H1 (cell line): Measurements from ENCODE around the gene CYB5R2. TPM values are rescaled to one million over a fixed set of nuclear protein-coding genes. Genes with fewer than 3 reads are reported as not detected.

Experiments used
- CTCF ChIA-PET: fragments of 300-600 bp; sonication (Branson Sonifier 250); formaldehyde crosslinking; loops from one replicate; lab custom pipeline; 2021; ENCODE audit not compliant: partially characterized antibody; lab: Charles Lee
- POLR2A ChIA-PET: fragments of 300-600 bp; sonication (Branson Sonifier 250); formaldehyde crosslinking; loops from one replicate; lab custom pipeline; 2021; ENCODE audit warnings: inconsistent platforms; ENCODE audit not compliant: partially characterized antibody; lab: Charles Lee
- DNase-seq, 2 experiments: peaks; one replicate each; pipeline versions ENCODE4 v3.0.0 to v3.0.0-alpha.2; 2010 to 2022; ENCODE audit warnings: low spot score in 2 of 2, low read depth in 1 of 2, mixed read lengths in 1 of 2
- FAIRE-seq: peaks from 2 replicates; lab custom pipeline; 2011; peaks lifted over from hg19 to GRCh38; lab: Jason Lieb, UNC
- H2AFZ ChIP-seq: 2 replicates; pipeline ENCODE4 v1.8.1; 2012; ENCODE audit warnings: low read length, inconsistent platforms
- H2AK5ac ChIP-seq: 2 replicates; pipeline ENCODE4 v1.6.1; 2013; ENCODE audit warnings: low read depth, low read length
- H2BK120ac ChIP-seq: replicated peaks from 2 replicates; pipeline ENCODE3; 2013; ENCODE audit warnings: low read depth, low read length, inconsistent platforms
- H2BK12ac ChIP-seq: 2 replicates; pipeline ENCODE4 v1.6.1; 2013; ENCODE audit warnings: low read depth, low read length
- H2BK15ac ChIP-seq: 2 replicates; pipeline ENCODE4 v1.6.1; 2013; ENCODE audit warnings: low read length
- H2BK20ac ChIP-seq: 2 replicates; pipeline ENCODE4 v1.6.1; 2013; ENCODE audit warnings: low read length
- H2BK5ac ChIP-seq: 2 replicates; pipeline ENCODE4 v1.6.1; 2013; ENCODE audit warnings: low read depth, low read length
- H3K14ac ChIP-seq: 2 replicates; pipeline ENCODE4 v1.6.1; 2013; ENCODE audit warnings: inconsistent platforms; ENCODE audit not compliant: insufficient read length
- H3K18ac ChIP-seq: 2 replicates; pipeline ENCODE4 v1.6.1; 2013; ENCODE audit warnings: low read length; ENCODE audit errors: extremely low read depth
- H3K23ac ChIP-seq: 2 replicates; pipeline ENCODE4 v1.6.1; 2013; ENCODE audit warnings: inconsistent platforms; ENCODE audit not compliant: insufficient read length
- H3K23me2 ChIP-seq: 2 replicates; pipeline ENCODE4 v1.6.1; 2013; ENCODE audit warnings: low read depth, low read length
- H3K27ac ChIP-seq: 2 replicates; pipeline ENCODE4 v1.6.1; 2011; ENCODE audit warnings: low read depth, low read length, inconsistent platforms
- H3K27me3 ChIP-seq, 4 experiments: replicated peaks in 1 of 4; 1 replicate in 1 of 4; 2 replicates in 3 of 4; pipeline versions ENCODE4 v1.6.1 to v1.8.1; 2011 to 2013; ENCODE audit warnings: low read length in 3 of 4, mild to moderate bottlenecking in 3 of 4, inconsistent platforms in 2 of 4, mixed read lengths in 2 of 4, moderate library complexity in 1 of 4; ENCODE audit not compliant: control insufficient read depth in 3 of 4, insufficient read depth in 3 of 4; ENCODE audit errors: extremely low read depth in 1 of 4
- H3K36me3 ChIP-seq, 4 experiments: 2 replicates each; pipeline versions ENCODE4 v1.6.1 to v1.8.1; 2011 to 2013; ENCODE audit warnings: mild to moderate bottlenecking in 4 of 4, low read length in 3 of 4, moderate library complexity in 2 of 4, control low read depth in 1 of 4, inconsistent platforms in 1 of 4; ENCODE audit not compliant: insufficient read depth in 4 of 4, control insufficient read depth in 2 of 4
- H3K4ac ChIP-seq: replicated peaks from 2 replicates; pipeline ENCODE3; 2013; ENCODE audit warnings: low read length, low read depth, mixed read lengths, inconsistent platforms; ENCODE audit not compliant: insufficient read length
- H3K4me1 ChIP-seq, 4 experiments: replicated peaks in 1 of 4; 1 replicate in 1 of 4; 2 replicates in 3 of 4; pipeline versions ENCODE4 v1.6.1 to v1.8.1; 2011 to 2013; ENCODE audit warnings: low read length in 3 of 4, inconsistent platforms in 2 of 4, mixed read lengths in 1 of 4; ENCODE audit not compliant: insufficient read depth in 4 of 4, control insufficient read depth in 3 of 4
- H3K4me2 ChIP-seq, 2 experiments: 2 replicates each; pipeline versions ENCODE4 v1.6.1 to v1.8.1; 2011 to 2013; ENCODE audit warnings: low read depth in 2 of 2, low read length in 2 of 2, control low read depth in 1 of 2, inconsistent platforms in 1 of 2, mild to moderate bottlenecking in 1 of 2; ENCODE audit not compliant: insufficient read depth in 1 of 2
- H3K4me3 ChIP-seq, 4 experiments: fragments of 200-600, 300-600 bp in 1 of 4; sonication (generic), shearing (Covaris generic), sonication (Bioruptor Twin) in 1 of 4; 2 replicates each; pipeline versions ENCODE4 v1.5.1 to v1.8.1; 2011 to 2016; ENCODE audit warnings: low read length in 4 of 4, low read depth in 3 of 4, control low read depth in 2 of 4, inconsistent platforms in 2 of 4, mild to moderate bottlenecking in 2 of 4, mixed read lengths in 1 of 4, moderate library complexity in 1 of 4; ENCODE audit not compliant: insufficient read depth in 2 of 4; ENCODE audit errors: extremely low read depth in 1 of 4
- H3K56ac ChIP-seq: replicated peaks from 2 replicates; pipeline ENCODE3; 2013; ENCODE audit warnings: low read depth, mild to moderate bottlenecking, mixed read lengths, low read length, inconsistent platforms; ENCODE audit not compliant: insufficient read length
- H3K79me1 ChIP-seq: 2 replicates; pipeline ENCODE4 v1.6.1; 2013; ENCODE audit warnings: low read depth, low read length, control low read depth
- H3K79me2 ChIP-seq, 2 experiments: 2 replicates each; pipeline versions ENCODE4 v1.6.1 to v1.8.1; 2012 to 2013; ENCODE audit warnings: low read length in 2 of 2, mild to moderate bottlenecking in 2 of 2, inconsistent platforms in 1 of 2; ENCODE audit not compliant: insufficient read depth in 2 of 2, control insufficient read depth in 1 of 2
- H3K9ac ChIP-seq, 4 experiments: replicated peaks in 1 of 4; 1 replicate in 1 of 4; 2 replicates in 3 of 4; pipeline versions ENCODE4 v1.6.1 to v1.8.1; 2011 to 2013; ENCODE audit warnings: low read depth in 3 of 4, low read length in 3 of 4, control low read depth in 2 of 4, mild to moderate bottlenecking in 2 of 4, moderate library complexity in 2 of 4, inconsistent platforms in 1 of 4; ENCODE audit errors: extremely low read depth in 1 of 4
- H3K9me3 ChIP-seq, 2 experiments: 2 replicates each; pipeline versions ENCODE4 v1.6.1 to v1.8.1; 2012 to 2013; ENCODE audit warnings: mild to moderate bottlenecking in 2 of 2, moderate library complexity in 2 of 2, control low read depth in 1 of 2, inconsistent platforms in 1 of 2, low read depth in 1 of 2, low read length in 1 of 2, mixed read lengths in 1 of 2; ENCODE audit not compliant: insufficient read depth in 2 of 2
- H4K20me1 ChIP-seq, 2 experiments: replicated peaks in 1 of 2; 2 replicates each; pipeline versions ENCODE3 to v1.8.1; 2011 to 2013; ENCODE audit warnings: inconsistent platforms in 2 of 2, low read length in 2 of 2, mild to moderate bottlenecking in 1 of 2; ENCODE audit not compliant: insufficient read depth in 2 of 2, control insufficient read depth in 1 of 2
- H4K5ac ChIP-seq: 2 replicates; pipeline ENCODE4 v1.6.1; 2013; ENCODE audit warnings: low read length, low read depth, mixed read lengths, inconsistent platforms; ENCODE audit not compliant: insufficient read length
- H4K8ac ChIP-seq: 2 replicates; pipeline ENCODE4 v1.8.0; 2013; ENCODE audit warnings: mild to moderate bottlenecking, moderate library complexity, low read length, inconsistent platforms; ENCODE audit not compliant: insufficient read depth; ENCODE audit errors: extremely low read depth
- H4K91ac ChIP-seq: replicated peaks from 2 replicates; pipeline ENCODE3; 2013; ENCODE audit warnings: low read length, mixed read lengths, inconsistent platforms; ENCODE audit not compliant: insufficient read length
- CBX5 ChIP-seq: fragments of 300-800, 300-1000 bp; sonication (generic); IDR thresholded peaks from 2 replicates; pipeline ENCODE4 v1.7.1; 2016; ENCODE audit warnings: antibody characterized with exemption, low read length, low read depth
- CBX8 ChIP-seq: fragments of 300-800, 300-1000 bp; sonication (generic); IDR thresholded peaks from 2 replicates; pipeline ENCODE4 v1.7.1; 2016; ENCODE audit warnings: low read depth, low read length, borderline replicate concordance
- GABPA ChIP-seq: IDR thresholded peaks from 2 replicates; pipeline ENCODE4 v1.6.1; 2011; ENCODE audit warnings: mild to moderate bottlenecking, low read length, moderate library complexity, borderline replicate concordance; ENCODE audit not compliant: insufficient read depth
- JUN ChIP-seq: IDR thresholded peaks from 2 replicates; pipeline ENCODE4 v1.6.1; 2011; ENCODE audit warnings: low read depth, mild to moderate bottlenecking, improper control_type of control experiment, low read length
- JUND ChIP-seq: IDR thresholded peaks from 2 replicates; pipeline ENCODE4 v1.6.1; 2011; ENCODE audit warnings: mild to moderate bottlenecking, improper control_type of control experiment, low read length
- KDM1A ChIP-seq: fragments of 200-600, 300-600 bp; sonication (generic); IDR thresholded peaks from 2 replicates; pipeline ENCODE4 v1.7.1; 2016; ENCODE audit warnings: mild to moderate bottlenecking, low read length, borderline replicate concordance
- POLR2A ChIP-seq, 2 experiments: IDR thresholded peaks; 1 replicate in 1 of 2; 2 replicates in 1 of 2; pipeline ENCODE4 v1.6.1; 2011; ENCODE audit warnings: low read depth in 2 of 2, low read length in 2 of 2, mild to moderate bottlenecking in 2 of 2; ENCODE audit errors: control extremely low read depth in 1 of 2
- RNF2 ChIP-seq: fragments of 200-900, 300-1000 bp; sonication (generic); IDR thresholded peaks from 2 replicates; pipeline ENCODE4 v1.7.1; 2016; ENCODE audit warnings: borderline replicate concordance, low read depth, mild to moderate bottlenecking, antibody characterized with exemption, low read length; ENCODE audit not compliant: poor library complexity, severe bottlenecking; ENCODE audit errors: missing control alignments
- SP4 ChIP-seq: IDR thresholded peaks from 2 replicates; pipeline ENCODE4 v1.6.1; 2012; ENCODE audit warnings: low read length, inconsistent platforms
- SRF ChIP-seq: IDR thresholded peaks from 2 replicates; pipeline ENCODE4 v1.6.1; 2011; ENCODE audit warnings: mild to moderate bottlenecking, low read depth, low read length, moderate library complexity
- TCF12 ChIP-seq: IDR thresholded peaks from 2 replicates; pipeline ENCODE4 v1.6.1; 2011; ENCODE audit warnings: low read depth, mild to moderate bottlenecking, low read length
- ZNF274 ChIP-seq: IDR thresholded peaks from 2 replicates; pipeline ENCODE4 v1.7.0; 2012; ENCODE audit warnings: low read length, borderline replicate concordance; ENCODE audit errors: extremely low read depth
- WGBS, 2 experiments: shearing (Covaris generic) in 1 of 2; methylation state at CpG; one replicate each; pipeline versions ENCODE4 v1.1.6 to v1.1.7; 2013 to 2015; ENCODE audit warnings: low lambda C conversion rate in 2 of 2, mixed read lengths in 2 of 2, inconsistent platforms in 1 of 2, low coverage in 1 of 2, missing lambda C conversion rate in 1 of 2; ENCODE audit not compliant: insufficient replicate concordance in 2 of 2, insufficient coverage in 1 of 2, insufficient read length in 1 of 2; ENCODE audit errors: extremely low coverage in 1 of 2, missing lambda C conversion rate in 1 of 2; 5-methylcytosine and 5-hydroxymethylcytosine counted together
- polyA plus RNA-seq, 7 experiments: library from polyadenylated mRNA; depleted of rRNA in 3 of 7; stranded (reverse) in 5 of 7; unstranded in 2 of 7; fragments of >200 nt in 5 of 7; fragments of 200-250 nt in 2 of 7; gene quantifications; 1 replicate in 5 of 7; 2 replicates in 1 of 7; 4 replicates in 1 of 7; pipeline versions ENCODE4 v1.2.1 to v1.2.3, GENCODE V29; 2011 to 2013; ENCODE audit warnings: missing spikeins in 2 of 7, mixed read lengths in 2 of 7
- total RNA-seq: library from RNA; stranded (reverse); fragmentation: NEBNext Ultra II Directional; extraction: Animal tissue kit (Norgen Biotek cat#: 25700); gene quantifications from 2 replicates; pipeline ENCODE4 v1.2.1, GENCODE V29; 2021
- TF ChIP-seq, protein P1 (sequence below): IDR thresholded peaks from 2 replicates; pipeline ENCODE4 v1.6.1; 2012; ENCODE audit warnings: inconsistent platforms

Gene CYB5R2
- total and polyA plus RNA-seq, 2 of the 8 experiments (the other 6 are each of a cell fraction or from before 2014, with no cell fraction given), result 53.0 to 55.9 TPM

DNA sequence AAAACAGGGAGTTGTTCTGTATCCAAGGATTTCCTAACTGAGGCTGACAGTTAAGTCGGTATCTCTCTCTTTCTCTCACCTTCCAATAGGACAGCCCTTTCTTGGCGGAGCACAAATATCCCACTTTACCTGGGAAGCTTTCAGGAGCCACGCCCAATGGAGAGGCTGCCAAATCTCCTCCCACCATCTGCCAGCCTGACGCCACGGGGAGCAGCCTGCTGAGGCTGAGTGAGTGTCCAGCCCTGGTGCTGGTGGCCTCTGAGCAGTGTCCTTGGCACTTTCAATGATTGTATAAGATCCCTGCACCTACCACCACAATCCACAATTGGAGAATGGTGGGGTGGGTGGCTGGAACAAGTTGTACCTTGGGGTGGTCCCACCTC is 33.7 kb downstream of the CYB5R2 start:
- no peaks in the 10 kb centered on the region for H3K79me1 ChIP-seq
- no peak overlapping the region for H2BK120ac ChIP-seq
- no peak overlapping the region for H2BK15ac ChIP-seq
- H4K20me1 ChIP-seq, result no peaks in the 10 kb centered on the region
- no peak overlapping the region for H3K27ac ChIP-seq
- no peak overlapping the region for H2BK20ac ChIP-seq
- no peaks in the 10 kb centered on the region for H3K27me3 ChIP-seq
- H3K9ac ChIP-seq, result no peak overlapping the region
- H4K8ac ChIP-seq, result no peak overlapping the region
- WGBS, 2 experiments, result 76% methylated on average over 5 of the region's 5 CpGs; no CpG with 5 or more reads in 1 of the 2 experiments
- H3K14ac ChIP-seq, result no peak overlapping the region
- POLR2A ChIA-PET, result no interaction called here
- DNase-seq (no peak), FAIRE-seq (no peak)
- H3K36me3 ChIP-seq, result 0 out of 8 replicates have a peak, but pooled peaks cover 0 to 2% (median 0%) of the 10 kb centered on the region in 4 experiments
- no peaks in the 10 kb centered on the region for H3K23me2 ChIP-seq
- no peak overlapping the region for H3K23ac ChIP-seq
- H2BK5ac ChIP-seq, result no peak overlapping the region
- no peak overlapping the region for H3K56ac ChIP-seq
- no peaks in the 10 kb centered on the region for H3K4me1 ChIP-seq
- H2AFZ ChIP-seq, result no peak overlapping the region
- H2AK5ac ChIP-seq, result no peak overlapping the region
- no peak overlapping the region for H3K4me2 ChIP-seq
- H2BK12ac ChIP-seq, result no peak overlapping the region
- no peaks in the 10 kb centered on the region for H3K9me3 ChIP-seq
- no peak overlapping the region for H4K5ac ChIP-seq
- H3K4me3 ChIP-seq, result no peak overlapping the region
- CTCF ChIA-PET, result interaction anchor here (0.8 to 6.0 kb wide), 7 partner anchors 17 to 563 kb away, joined by 3 to 40 read pairs (median 4); no protein-coding TSS in a partner anchor
- no peaks in the 10 kb centered on the region for H3K79me2 ChIP-seq
- no peak overlapping the region for H3K18ac ChIP-seq
- H4K91ac ChIP-seq, result no peak overlapping the region
- TF ChIP-seq KDM1A, result no peak
- no peak for TF ChIP-seq CBX8
- no peak for TF ChIP-seq TCF12
- no peak for TF ChIP-seq GABPA
- TF ChIP-seq POLR2A (IDR thresholded peaks at IDR 0.05; ENCODE audit: control extremely low read depth in 1 of 2, low read depth in 2 of 2, low read length in 2 of 2), result no peak; a peak in 1 of 3 replicates
- no peak for TF ChIP-seq RNF2
- TF ChIP-seq JUN, result no peak
- TF ChIP-seq SRF, result no peak
- no peak for TF ChIP-seq SP4
- TF ChIP-seq, protein P1, sequence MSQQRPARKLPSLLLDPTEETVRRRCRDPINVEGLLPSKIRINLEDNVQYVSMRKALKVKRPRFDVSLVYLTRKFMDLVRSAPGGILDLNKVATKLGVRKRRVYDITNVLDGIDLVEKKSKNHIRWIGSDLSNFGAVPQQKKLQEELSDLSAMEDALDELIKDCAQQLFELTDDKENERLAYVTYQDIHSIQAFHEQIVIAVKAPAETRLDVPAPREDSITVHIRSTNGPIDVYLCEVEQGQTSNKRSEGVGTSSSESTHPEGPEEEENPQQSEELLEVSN, result no peak
- TF ChIP-seq JUND, result no peak
- no peak for TF ChIP-seq CBX5
- no peak for TF ChIP-seq ZNF274
- no peak overlapping the region for H3K4ac ChIP-seq
